Vagina (tissue), 2 donors: ENCODE measurements around the gene TCERG1.

Source experiments
- POLR2A ChIP-seq, 2 donors: fragments of 450-650 bp; IDR thresholded peaks; one replicate each; pipeline ENCODE4 v1.6.1; 2017; ENCODE audit warnings: antibody characterized with exemption in 2 of 2, mild to moderate bottlenecking in 2 of 2, moderate library complexity in 2 of 2
- POLR2AphosphoS5 ChIP-seq, 2 donors: sonication (generic); formaldehyde crosslinking; IDR thresholded peaks; one replicate each; pipeline ENCODE4 v1.9.0; 2017; ENCODE audit warnings: antibody characterized with exemption in 2 of 2, mild to moderate bottlenecking in 2 of 2, low read depth in 1 of 2; ENCODE audit not compliant: insufficient read depth in 1 of 2
- TF ChIP-seq, protein P1 (sequence below), 3 experiments: fragments of 450-650 bp in 2 of 3; fragments of 200-600 bp in 1 of 3; sonication (generic) in 1 of 3; IDR thresholded peaks; one replicate each; pipeline ENCODE4 v1.5.1; 2017 to 2019; ENCODE audit warnings: antibody characterized with exemption in 3 of 3, mild to moderate bottlenecking in 2 of 3, moderate library complexity in 2 of 3

DNA sequence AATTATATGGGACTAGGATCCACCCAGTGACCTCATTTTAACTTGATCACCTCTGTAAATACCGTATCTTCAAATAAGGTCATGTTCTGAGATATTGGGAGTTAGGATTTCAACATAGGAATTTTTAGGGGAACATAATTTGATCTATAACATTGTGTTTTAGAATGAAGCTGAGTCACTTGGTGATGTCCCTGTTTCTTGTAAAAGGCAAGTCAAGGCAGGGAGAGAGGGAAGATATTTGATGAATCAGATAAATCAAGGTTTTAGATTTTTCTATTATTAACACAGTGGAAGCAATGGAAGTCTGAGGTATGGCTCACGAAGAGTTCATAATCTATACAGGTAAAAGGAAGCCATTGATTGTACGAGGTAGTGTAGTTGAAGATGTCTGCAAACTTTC is 80.7 kb downstream of the TCERG1 start:
- TF ChIP-seq, protein P1, sequence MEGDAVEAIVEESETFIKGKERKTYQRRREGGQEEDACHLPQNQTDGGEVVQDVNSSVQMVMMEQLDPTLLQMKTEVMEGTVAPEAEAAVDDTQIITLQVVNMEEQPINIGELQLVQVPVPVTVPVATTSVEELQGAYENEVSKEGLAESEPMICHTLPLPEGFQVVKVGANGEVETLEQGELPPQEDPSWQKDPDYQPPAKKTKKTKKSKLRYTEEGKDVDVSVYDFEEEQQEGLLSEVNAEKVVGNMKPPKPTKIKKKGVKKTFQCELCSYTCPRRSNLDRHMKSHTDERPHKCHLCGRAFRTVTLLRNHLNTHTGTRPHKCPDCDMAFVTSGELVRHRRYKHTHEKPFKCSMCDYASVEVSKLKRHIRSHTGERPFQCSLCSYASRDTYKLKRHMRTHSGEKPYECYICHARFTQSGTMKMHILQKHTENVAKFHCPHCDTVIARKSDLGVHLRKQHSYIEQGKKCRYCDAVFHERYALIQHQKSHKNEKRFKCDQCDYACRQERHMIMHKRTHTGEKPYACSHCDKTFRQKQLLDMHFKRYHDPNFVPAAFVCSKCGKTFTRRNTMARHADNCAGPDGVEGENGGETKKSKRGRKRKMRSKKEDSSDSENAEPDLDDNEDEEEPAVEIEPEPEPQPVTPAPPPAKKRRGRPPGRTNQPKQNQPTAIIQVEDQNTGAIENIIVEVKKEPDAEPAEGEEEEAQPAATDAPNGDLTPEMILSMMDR (IDR thresholded peaks at IDR 0.05) = no peak
- TF ChIP-seq POLR2AphosphoS5 (IDR thresholded peaks at IDR 0.05; ENCODE audit: insufficient read depth in 1 of 2, low read depth in 1 of 2) (no peak), POLR2A (IDR thresholded peaks at IDR 0.05) (no peak)
